Activated CD8-positive, alpha-beta memory T cell treated with anti-CD3 and anti-CD28 coated beads, Interleukin-2, amount 10 ng/mL, durations not matched to agents 7 days and 5 days (primary cell): Measurements from ENCODE around the gene NAT9. TPM values are rescaled to one million over a fixed set of nuclear protein-coding genes. Genes with fewer than 3 reads are reported as not detected.

Experiments used
- microRNA-seq: library from miRNA; unstranded; fragments of <30 nt; microRNA quantifications from one replicate; pipeline ENCODE4 v1.2.0, GENCODE V29; 2022
- total RNA-seq, 2 experiments: library from RNA; stranded (reverse); gene quantifications; one replicate each; pipeline ENCODE4 v1.2.3, GENCODE V29; 2021

The NAT9 gene
- total RNA-seq, 2 experiments from 2014 or later = 34.1 to 34.5 TPM

Small RNA genes lying within 50 kb of the gene (microRNA-seq; reads per million reads assigned to microRNA genes)
- 221 reads per million, percentile 74 among the genes with 10 or more reads in this experiment for gene MIR3615

Other genes with a start within 250 kb of the NAT9 start
- gene CD300LB, start 244.9 kb downstream of the NAT9 start, total RNA-seq = not detected
- 1 to 10 TPM in 1 of 2 experiments, under 1 TPM in 1; 0.56 to 1.5 TPM for gene CD300C, start 230.2 kb downstream of the NAT9 start, total RNA-seq
- not detected for gene CD300H, start 208.8 kb downstream of the NAT9 start, total RNA-seq
- gene CD300LD, start 184.1 kb downstream of the NAT9 start, total RNA-seq = not detected
- gene CD300E, start 152.6 kb downstream of the NAT9 start, total RNA-seq = not detected
- gene CD300LF, start 63.4 kb downstream of the NAT9 start, total RNA-seq = not detected
- gene RAB37, start 39.1 kb downstream of the NAT9 start, total RNA-seq = 10 to 100 TPM; 36.7 to 51.7 TPM
- 100 to 1,000 TPM; 284 to 377 TPM for gene NHERF1, start 27.7 kb downstream of the NAT9 start, total RNA-seq
- under 1 TPM; 0.07 to 0.09 TPM for gene GRIN2C, start 83.5 kb upstream of the NAT9 start, total RNA-seq
- gene FDXR, start 96.6 kb upstream of the NAT9 start, total RNA-seq = 10 to 100 TPM; 38.2 to 39.4 TPM
- gene FADS6, start 117.3 kb upstream of the NAT9 start, total RNA-seq = not detected
- not detected for gene USH1G, start 146.9 kb upstream of the NAT9 start, total RNA-seq
- gene OTOP2, start 147.9 kb upstream of the NAT9 start, total RNA-seq = not detected
- gene OTOP3, start 159.6 kb upstream of the NAT9 start, total RNA-seq = not detected
- not detected for gene HID1, start 196.4 kb upstream of the NAT9 start, total RNA-seq
- gene CDR2L, start 211.3 kb upstream of the NAT9 start, total RNA-seq = under 1 TPM; 0.32 to 0.47 TPM
- gene MRPL58, start 236.3 kb upstream of the NAT9 start, total RNA-seq = 10 to 100 TPM; 45.9 to 53.1 TPM